ENCODE data around the gene CLMN.
"Not testable (repeated sequence)": the region's sequence is repeated elsewhere in the genome, so short reads cannot be mapped to it uniquely, and the experiment has no call there.

CLMN gene

DNA sequence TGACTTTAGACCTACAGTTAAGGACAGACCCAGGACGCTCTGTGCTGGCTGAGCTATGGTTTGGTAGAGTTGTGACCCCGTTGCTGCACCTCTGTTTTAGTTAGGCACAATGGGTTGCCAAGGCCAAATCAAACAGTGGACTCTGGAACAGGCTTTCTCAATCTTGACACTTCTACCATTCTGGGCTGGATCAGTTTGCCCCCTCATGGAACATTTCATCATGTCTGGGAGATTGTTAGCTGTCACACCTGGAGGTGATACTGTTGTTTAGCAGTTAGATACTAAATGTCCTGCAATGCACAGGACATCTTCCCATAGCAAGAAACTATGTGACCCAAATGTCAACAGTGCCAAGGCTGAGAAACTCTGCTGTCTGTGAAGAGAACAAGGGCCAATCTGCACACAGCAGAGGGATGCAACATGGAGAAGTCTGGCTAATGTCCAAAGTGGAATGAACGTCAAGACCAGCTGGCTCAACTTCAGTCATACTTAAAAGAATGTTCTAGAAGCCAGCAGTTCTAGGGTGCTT is 96.8 kb downstream of the CLMN start:
- DNase-seq, result peak in 6 of 56 donors; percentile 14 to 40 (median 34)

DNA sequence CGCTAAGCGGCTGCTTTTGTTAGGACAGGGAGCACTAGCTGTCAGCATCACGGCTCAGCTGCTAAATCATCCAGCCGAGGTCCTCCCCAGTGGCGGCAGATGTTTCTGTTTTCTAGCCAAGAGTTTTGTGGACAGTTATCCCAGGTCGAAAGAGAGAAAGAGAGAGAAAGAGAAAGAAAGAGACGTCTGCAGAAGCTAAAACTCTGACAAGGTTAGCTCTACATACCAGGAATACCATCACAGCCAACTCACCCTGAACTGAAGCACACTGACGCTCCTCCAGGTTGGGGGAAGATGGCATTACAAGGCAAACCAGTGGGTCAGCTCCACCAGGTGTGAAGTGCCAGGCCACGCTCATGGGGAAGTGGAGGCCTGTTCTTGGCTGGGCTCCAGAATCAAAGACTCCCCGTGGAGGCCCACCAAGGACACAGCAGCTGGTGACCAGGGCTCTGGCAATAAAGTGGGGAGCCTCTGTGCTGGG is 97.5 kb downstream of the CLMN start:
- DNase-seq, result no peak

GRCh38 chr14:95221531-95221930 is 98.2 kb downstream of the CLMN start:
- no peak for DNase-seq

DNA sequence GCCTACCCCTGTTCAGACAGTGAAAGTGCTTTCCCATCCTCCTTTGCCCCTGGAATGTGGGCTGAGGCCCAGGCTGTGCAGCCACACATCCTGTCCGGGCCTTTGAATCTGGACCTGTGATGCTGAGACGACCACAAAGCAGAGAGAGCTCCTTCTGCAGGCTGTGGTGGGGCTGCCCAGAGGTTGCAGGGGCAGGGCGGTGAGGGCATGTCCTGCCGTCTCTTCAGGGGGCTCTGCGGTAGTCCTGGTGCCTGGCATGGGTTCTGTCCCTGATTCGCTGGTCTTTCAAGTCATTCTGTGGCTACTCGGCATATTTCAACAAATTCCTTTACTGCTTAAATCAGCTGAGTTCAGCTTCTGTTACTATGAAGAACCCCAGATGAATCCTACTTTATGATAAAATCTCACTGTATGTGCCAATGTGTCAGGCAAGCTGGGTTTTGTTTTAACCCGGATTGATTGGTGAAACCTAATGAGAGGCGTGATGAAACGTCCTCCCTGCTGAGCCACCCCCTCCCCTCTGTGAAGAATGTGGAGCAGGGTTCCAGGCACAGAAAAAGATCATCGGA is 99.0 kb downstream of the CLMN start:
- no peak for DNase-seq

- DNase-seq, result no peak
These were observed 101.1 kb downstream of the CLMN start for GRCh38 chr14:95218472-95219193.

- no peak for DNase-seq
These were observed 101.7 kb downstream of the CLMN start for GRCh38 chr14:95218006-95218405.

GRCh38 chr14:95217391-95217900 is 102.3 kb downstream of the CLMN start:
- DNase-seq, result no peak

GRCh38 chr14:95216008-95216407 is 103.7 kb downstream of the CLMN start:
- DNase-seq, result no peak

DNA sequence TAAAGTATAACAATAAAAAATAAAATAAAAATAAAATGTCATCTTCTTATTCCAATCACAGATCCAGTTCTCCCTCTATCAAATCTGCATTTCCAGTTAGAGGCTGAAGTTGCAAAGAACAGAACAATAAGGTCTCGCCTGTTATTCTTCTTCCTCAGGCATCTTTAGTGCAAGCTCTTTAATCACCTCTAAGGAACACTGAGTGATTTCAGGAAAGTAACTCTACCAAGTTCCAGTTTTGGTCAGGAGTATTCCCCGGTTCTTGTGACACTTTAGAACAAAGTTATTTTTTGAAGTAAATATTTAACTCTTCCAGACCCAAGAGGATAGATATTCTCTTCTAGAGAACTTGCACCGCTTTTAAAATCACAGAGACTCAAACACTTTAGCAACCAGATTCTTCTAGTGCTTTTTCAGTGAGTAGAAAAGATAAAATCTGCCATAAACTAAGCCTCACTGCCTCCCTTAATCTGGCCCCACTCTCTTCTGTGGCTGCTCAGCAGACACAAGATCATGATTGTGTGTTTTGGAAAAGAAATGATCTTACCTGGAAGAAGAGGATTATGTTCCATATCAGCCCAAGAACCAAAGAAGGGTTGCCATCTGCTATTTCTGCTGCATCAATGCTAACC is 104.5 kb downstream of the CLMN start:
- no peak for DNase-seq

GRCh38 chr14:95213774-95214173 is 105.9 kb downstream of the CLMN start:
- no peak for DNase-seq

DNA sequence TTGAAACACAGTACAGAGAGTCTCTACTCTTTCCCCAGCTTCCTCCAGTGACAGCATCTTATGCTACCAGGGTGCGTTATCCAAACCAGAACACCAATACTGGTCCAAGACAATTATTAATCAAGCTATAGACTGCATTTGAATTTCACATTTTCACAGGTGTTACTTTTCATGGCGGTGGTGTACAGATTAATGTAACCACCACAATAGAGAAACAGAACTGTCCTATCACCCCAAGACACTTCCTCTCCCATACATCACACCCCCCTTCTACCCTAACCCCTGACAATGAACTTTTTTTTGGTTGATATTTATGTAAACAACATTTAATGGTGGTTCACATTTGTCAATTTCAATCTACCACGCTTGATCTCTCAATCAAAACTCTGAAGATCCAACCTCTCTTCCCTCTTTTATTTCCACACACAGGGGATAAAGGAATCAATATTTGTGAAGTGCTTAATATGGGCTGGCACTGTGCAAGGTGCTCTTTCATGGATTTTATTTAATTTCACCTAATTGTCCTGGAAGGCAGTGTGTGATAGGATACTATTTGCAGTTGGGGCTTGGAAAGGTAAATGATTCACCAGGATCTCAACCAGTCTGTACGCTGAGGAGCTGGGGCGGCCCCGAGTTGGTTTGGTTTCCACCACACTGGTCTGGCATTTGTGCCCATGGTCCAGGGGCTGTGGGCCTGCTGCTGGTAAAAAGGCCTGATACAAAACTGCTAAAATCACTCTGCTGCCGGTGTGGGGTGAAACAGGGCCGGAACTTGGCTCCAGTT is 107.8 kb downstream of the CLMN start:
- no peak for DNase-seq

- no peak for DNase-seq
These were observed 109.0 kb downstream of the CLMN start for GRCh38 chr14:95210699-95211098.

- DNase-seq, result no peak
These were observed 111.1 kb downstream of the CLMN start for GRCh38 chr14:95208598-95208997.

DNA sequence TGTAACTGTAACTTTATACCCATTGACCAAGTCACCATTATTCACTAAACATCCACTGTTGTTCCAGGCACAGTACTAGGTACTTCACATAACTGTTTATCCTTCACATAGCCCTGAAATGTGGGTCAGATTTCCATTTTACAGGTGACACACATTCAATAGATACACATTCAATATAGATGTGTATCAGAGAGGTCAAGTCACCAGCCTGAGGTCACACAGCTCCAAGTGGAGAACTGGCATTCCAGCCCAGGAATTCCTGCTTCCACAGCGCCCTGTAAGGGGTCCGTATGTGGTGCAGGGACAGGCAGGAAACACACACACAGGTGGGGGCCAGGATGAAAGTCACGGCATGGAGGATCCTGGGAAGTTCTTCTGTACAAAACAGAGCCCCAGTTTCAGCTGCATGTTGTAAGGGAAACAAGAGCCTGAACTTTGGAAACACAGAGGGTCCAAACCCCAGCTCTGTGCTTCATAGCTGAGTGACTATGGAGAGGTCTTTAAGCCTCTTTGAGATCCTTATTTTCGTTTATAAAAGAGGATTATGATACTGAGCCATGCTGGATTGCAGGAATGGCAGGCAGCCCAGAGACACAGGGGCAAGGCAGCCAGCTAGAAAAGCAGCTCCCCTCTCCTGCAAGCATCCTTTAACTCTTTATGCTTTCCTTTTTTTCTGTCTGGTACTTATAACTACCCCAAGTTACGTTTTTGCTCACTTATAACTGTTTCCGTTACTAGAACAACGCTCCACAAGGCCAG is 112.1 kb downstream of the CLMN start:
- no peak for DNase-seq

GRCh38 chr14:95206534-95206933 is 113.2 kb downstream of the CLMN start:
- DNase-seq, result no peak

DNA sequence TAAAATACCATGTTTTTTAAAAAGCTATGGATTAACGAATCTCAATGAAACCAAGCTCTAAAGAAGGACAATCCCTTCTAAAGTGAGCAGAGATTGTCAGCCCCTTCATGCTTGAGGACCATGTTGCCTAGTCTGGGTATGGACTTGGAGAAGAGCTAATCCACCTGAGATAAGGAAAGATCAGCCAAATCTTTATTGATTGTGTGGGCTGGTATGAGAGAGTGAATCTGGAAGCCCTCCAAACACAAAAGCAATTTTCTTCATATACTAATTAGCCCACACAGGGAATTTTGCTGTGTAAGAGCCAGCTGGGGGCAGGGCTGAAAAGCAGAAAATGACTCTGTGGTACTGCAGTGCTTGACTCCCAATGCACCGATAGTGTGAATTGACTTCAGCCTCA is 115.0 kb downstream of the CLMN start:
- no peak for DNase-seq

DNA sequence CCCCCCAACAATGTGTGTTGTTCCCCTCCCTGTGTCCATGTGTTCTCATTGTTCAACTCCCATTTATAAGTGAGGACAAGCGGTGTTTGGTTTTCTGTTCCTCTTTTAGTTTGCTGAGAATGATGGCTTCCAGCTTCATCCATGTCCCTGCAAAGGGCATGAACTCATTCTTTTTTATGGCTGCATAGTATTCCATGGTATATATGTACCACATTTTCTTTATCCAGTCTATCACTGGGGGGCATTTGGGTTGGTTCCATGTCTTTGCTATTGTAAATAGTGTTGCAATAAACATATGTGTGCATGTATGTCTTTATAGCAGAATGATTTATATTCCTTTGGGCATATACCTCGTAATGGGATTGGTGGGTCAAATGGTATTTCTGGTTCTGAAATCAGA is 118.0 kb downstream of the CLMN start:
- DNase-seq, result not testable (repeated sequence)

DNA sequence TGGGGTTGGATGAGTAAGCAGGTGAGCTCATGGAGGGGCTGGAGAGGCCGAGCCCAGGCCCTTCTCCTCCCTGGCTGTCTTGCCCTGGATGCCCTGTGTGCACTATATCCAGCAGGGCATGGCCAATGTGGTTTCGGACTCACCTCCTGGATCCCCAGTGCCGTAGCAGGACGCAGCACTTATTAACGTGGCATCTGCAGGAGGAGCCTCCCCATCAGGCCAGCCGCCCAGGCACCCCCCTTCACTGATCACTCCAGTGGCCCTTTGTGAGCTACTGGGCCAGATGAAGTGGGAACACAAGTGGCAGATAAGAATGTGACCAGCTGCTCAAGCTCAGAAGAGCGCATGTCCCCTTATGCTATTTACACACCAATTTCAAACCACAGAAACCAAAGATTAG is 119.3 kb downstream of the CLMN start:
- no peak for DNase-seq

DNA sequence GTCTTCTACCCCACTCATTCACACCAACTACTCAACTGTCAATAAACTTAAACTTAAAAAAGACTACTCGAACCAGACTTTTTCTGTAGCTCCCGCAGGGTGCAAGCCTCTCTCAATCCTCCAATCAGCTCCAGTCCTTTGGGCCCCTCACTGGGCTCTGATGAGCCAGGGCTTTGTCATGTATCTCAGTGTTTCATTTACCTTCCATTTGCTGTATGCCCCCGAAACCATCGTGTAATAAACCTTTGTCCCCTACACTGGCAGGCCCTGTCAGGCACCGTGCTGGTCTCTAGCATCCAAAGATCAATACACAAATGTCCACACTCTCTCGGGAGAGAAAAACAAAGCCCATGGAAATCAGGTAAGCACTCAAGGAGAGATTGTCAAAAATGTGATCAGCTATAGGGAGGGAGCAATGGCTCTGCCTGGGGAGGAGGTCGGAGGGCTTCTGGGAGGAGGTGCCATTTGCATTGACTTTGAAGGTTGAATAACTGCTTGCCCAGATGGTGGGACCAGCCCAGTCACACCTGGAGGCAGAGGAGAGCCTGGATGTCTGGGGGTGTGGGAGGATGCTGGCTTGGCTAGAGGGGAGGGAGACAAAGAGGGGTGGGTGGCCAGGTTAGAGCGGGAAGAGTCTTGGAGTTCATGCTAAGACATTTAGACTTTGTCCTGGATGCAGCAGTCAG is 120.3 kb downstream of the CLMN start:
- DNase-seq, result no peak

- no peak for DNase-seq
These were observed 121.4 kb downstream of the CLMN start for GRCh38 chr14:95198320-95198719.
